Measurements from ENCODE around the gene ZNF124. TPM values are rescaled to one million over a fixed set of nuclear protein-coding genes. Genes with fewer than 3 reads are reported as not detected.

Gene ZNF124
- total and polyA plus RNA-seq, 2 of the 13 experiments (the other 11 are each of a cell fraction or from before 2014, with no cell fraction given), result 9.7 to 134 TPM

- intact Hi-C loops (cut with micrococcal nuclease; ENCODE audit: unreplicated experiment), result no loop called here
- H2AFZ ChIP-seq (ENCODE audit: low read length), result no peak overlapping the region
- H3K79me2 ChIP-seq (ENCODE audit: insufficient read depth, low read length), result peaks cover 35% of the 10 kb centered on the region
- peaks cover 35% of the 10 kb centered on the region for H3K4me1 ChIP-seq (ENCODE audit: insufficient read depth, low read length)
- CTCF ChIA-PET (ENCODE audit: low intra/inter-chr PET ratio, low total read pairs), result no interaction called here
- DNase-seq (ENCODE audit: low spot score) (no peak), FAIRE-seq (no peak), ATAC-seq (peak; percentile 24)
- in situ Hi-C loops (cut with HindIII; ENCODE audit: extremely low pct_ligation_motif_present, low pct_unique_long_range_greater_than_20kb), result no loop called here
- H4K20me1 ChIP-seq (ENCODE audit: insufficient read depth, low read length), result no peaks in the 10 kb centered on the region
- H3K9me3 ChIP-seq (ENCODE audit: low read length), result no peaks in the 10 kb centered on the region
- H3K4me3 ChIP-seq (replicated peaks in 1 of 3; ENCODE audit: insufficient read depth in 1 of 3, low read depth in 2 of 3, low read length in 3 of 3), result peak overlapping the region; percentile 80 to 97 (median 93)
- no peak for TF ChIP-seq NR2F2 (IDR thresholded peaks at IDR 0.05; ENCODE audit: borderline replicate concordance, low read depth)
- TF ChIP-seq ZMYM2 (CRISPR knock-in tag; IDR thresholded peaks at IDR 0.05), result no peak
- TF ChIP-seq SRY (CRISPR knock-in tag; IDR thresholded peaks at IDR 0.05), result no peak
- no peak for TF ChIP-seq ZNF446 (CRISPR knock-in tag; IDR thresholded peaks at IDR 0.05)
- TF ChIP-seq ZNF782 (CRISPR knock-in tag; IDR thresholded peaks at IDR 0.05; ENCODE audit: borderline replicate concordance), result no peak
- WGBS (ENCODE audit: low lambda C conversion rate), result 0% methylated on average over 5 of the region's 5 CpGs
- H3K4me2 ChIP-seq (ENCODE audit: low read depth, low read length), result peak overlapping the region; percentile 92
- no peaks in the 10 kb centered on the region for H3K36me3 ChIP-seq (replicated peaks in 1 of 2; ENCODE audit: control insufficient read depth in 1 of 2, insufficient read depth in 2 of 2, low read length in 2 of 2)
- no TSS peak for BruUV-seq (replicated peaks)
- POLR2A ChIA-PET, result interaction anchor here (1.9 kb wide), 1 partner anchor 121 kb away, joined by 4 read pairs; no protein-coding TSS in a partner anchor
- H3K9ac ChIP-seq (ENCODE audit: insufficient read depth, low read depth, low read length), result peak overlapping the region; percentile 76
- no peaks in the 10 kb centered on the region for H3K27me3 ChIP-seq (ENCODE audit: control insufficient read depth in 1 of 2, insufficient read depth in 2 of 2, low read length in 2 of 2)
- peak overlapping the region; percentile 69 for H3K27ac ChIP-seq (ENCODE audit: extremely low read length, insufficient read depth, low read length)
These were observed 38.2 kb upstream of the ZNF124 start for GRCh38 chr1:247210062-247210375.

GRCh38 chr1:247209396-247209795, 37.6 kb upstream of the ZNF124 start:
- Histone ChIP-seq H3K27me3 (ENCODE audit: control insufficient read depth in 1 of 2, insufficient read depth in 2 of 2, low read length in 2 of 2) (no peaks in the 10 kb centered on the region), H3K4me3 (replicated peaks in 1 of 3; ENCODE audit: insufficient read depth in 1 of 3, low read depth in 2 of 3, low read length in 3 of 3) (peak overlapping the region; percentile 80 to 97 (median 93); a peak in 5 of 6 replicates), H3K4me1 (ENCODE audit: insufficient read depth, low read length) (peaks cover 35% of the 10 kb centered on the region), H4K20me1 (ENCODE audit: insufficient read depth, low read length) (no peaks in the 10 kb centered on the region), H2AFZ (ENCODE audit: low read length) (no peak overlapping the region), H3K9ac (ENCODE audit: insufficient read depth, low read depth, low read length) (peak overlapping the region; percentile 76; the same call in 1 of the 2 replicates), H3K27ac (ENCODE audit: extremely low read length, insufficient read depth, low read length) (no peak overlapping the region), H3K4me2 (ENCODE audit: low read depth, low read length) (peak overlapping the region; percentile 92), H3K9me3 (ENCODE audit: low read length) (no peaks in the 10 kb centered on the region), H3K79me2 (ENCODE audit: insufficient read depth, low read length) (peaks cover 35% of the 10 kb centered on the region), H3K36me3 (replicated peaks in 1 of 2; ENCODE audit: control insufficient read depth in 1 of 2, insufficient read depth in 2 of 2, low read length in 2 of 2) (no peaks in the 10 kb centered on the region)
- ATAC-seq (no peak), DNase-seq (ENCODE audit: low spot score) (no peak), FAIRE-seq (no peak)
- 25% methylated on average over 2 of the region's 2 CpGs for WGBS (ENCODE audit: low lambda C conversion rate)
- in situ Hi-C loops (cut with HindIII; ENCODE audit: extremely low pct_ligation_motif_present, low pct_unique_long_range_greater_than_20kb) (no loop called here), intact Hi-C loops (cut with micrococcal nuclease; ENCODE audit: unreplicated experiment) (no loop called here)
- CTCF ChIA-PET (ENCODE audit: low intra/inter-chr PET ratio, low total read pairs), result no interaction called here
- TF ChIP-seq MTA1 (CRISPR knock-in tag; IDR thresholded peaks at IDR 0.05; ENCODE audit: borderline replicate concordance) (no peak), SRF (IDR thresholded peaks at IDR 0.05; ENCODE audit: low read depth, low read length) (0 out of 2 replicates have a peak, but pooled peaks have one; percentile 7)
- POLR2A ChIA-PET, result interaction anchor here (1.9 kb wide), 1 partner anchor 122 kb away, joined by 4 read pairs; no protein-coding TSS in a partner anchor
- BruUV-seq (replicated peaks), result no TSS peak

Measured in HepG2 (cell line).